ENCODE results near the gene CTBP2. TPM values are rescaled to one million over a fixed set of nuclear protein-coding genes. Genes with fewer than 3 reads are reported as not detected.

The CTBP2 gene
- total RNA-seq, 2 donors from 2014 or later, result 1.2 TPM

DNA sequence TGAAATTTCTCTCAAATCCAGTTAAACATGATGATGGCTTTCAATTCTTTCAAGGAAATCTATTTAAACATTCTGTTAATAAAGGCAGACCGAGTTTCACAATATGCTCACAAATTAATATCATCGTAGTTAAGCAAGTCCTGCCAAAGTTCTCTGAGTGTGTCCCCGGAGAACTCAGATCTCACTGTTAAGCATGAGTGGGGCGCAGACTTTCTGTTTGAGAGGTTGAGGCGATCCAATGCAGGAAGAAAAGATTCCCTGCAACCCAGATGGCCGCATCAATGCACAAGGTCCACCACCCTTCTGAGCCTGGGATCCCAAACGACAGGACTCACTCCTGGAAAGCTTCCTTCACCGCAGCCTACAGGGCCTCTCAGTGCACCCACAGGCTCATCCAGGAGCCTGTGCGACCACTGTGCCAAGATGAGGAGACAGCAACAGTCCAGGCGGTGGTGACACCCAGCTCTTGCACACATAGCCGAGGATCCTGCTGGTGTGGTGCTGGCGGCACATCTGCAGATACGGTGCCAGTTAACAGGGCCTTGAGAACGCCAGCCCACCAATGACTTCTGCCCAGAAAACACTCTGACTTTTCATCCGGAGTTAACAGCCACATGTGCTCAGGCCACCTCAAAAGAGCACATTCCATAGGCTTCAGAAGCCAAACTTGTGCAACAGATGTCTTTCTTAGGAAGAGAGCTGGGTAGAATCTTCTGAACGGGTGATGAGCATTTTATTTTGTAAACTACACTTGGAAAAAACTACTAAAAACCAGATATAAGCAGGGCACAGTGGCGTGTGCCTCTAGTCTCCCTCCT lies 116.3 kb downstream of the CTBP2 start:
- Mint-ChIP-seq H3K27ac (no peak overlapping the region), H3K9me3 (no peaks in the 10 kb centered on the region), H3K36me3 (no peaks in the 10 kb centered on the region)
- DNase-seq (ENCODE audit: low spot score in 2 of 2) (no peak), ATAC-seq (no peak)

- Mint-ChIP-seq H3K27ac (no peak overlapping the region), H3K36me3 (no peaks in the 10 kb centered on the region), H3K9me3 (no peaks in the 10 kb centered on the region)
- ATAC-seq (no peak), DNase-seq (ENCODE audit: low spot score in 2 of 2) (no peak)
Observed at GRCh38 chr10:125041856-125042506, 118.4 kb downstream of the CTBP2 start.

GRCh38 chr10:125039354-125039769 lies 121.0 kb downstream of the CTBP2 start:
- H3K36me3 Mint-ChIP-seq, result no peaks in the 10 kb centered on the region
- DNase-seq (ENCODE audit: low spot score in 2 of 2), result no peak
- H3K27ac Mint-ChIP-seq, result no peak overlapping the region
- H3K9me3 Mint-ChIP-seq, result no peaks in the 10 kb centered on the region
- no peak for ATAC-seq

GRCh38 chr10:125038637-125039036 lies 121.7 kb downstream of the CTBP2 start:
- ATAC-seq, result no peak
- no peaks in the 10 kb centered on the region for H3K9me3 Mint-ChIP-seq
- no peak for DNase-seq (ENCODE audit: low spot score in 2 of 2)
- no peaks in the 10 kb centered on the region for H3K36me3 Mint-ChIP-seq
- no peak overlapping the region for H3K27ac Mint-ChIP-seq

DNA sequence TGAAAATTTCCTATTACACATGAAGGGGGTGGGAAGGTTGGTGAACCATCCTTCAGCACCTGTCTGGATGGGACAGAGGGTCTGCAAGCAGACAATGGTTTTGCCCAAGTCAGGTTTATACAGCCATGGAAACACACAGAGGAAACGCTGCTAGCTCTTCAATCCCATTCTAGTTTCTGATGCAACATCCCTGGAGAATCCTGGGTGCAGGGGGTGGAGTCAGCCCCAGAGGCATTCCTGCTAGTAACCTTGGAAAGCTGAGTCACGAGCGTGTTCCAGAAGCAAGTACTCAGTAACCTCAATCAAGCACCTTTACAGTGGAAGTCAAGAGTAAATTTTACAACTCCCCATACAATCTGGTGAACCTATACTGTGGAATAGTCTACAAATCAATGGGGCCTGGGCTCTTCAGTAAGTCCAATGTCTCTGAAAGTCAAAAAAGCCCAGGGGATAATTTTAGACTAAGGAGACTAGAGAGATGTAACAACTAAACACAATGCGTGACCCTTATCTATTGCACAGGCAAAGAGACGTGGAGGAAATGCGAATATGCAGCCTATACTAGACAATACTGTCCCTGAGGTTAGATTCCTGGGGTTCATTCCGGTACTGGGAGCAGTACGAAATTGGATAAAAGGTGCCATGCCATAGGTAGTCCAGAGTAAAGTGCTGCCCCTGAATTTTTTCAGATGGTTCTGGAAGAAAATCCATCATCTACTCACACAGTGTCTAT lies 123.1 kb downstream of the CTBP2 start:
- ATAC-seq (no peak), DNase-seq (ENCODE audit: low spot score in 2 of 2) (no peak)
- no peaks in the 10 kb centered on the region for H3K9me3 Mint-ChIP-seq

GRCh38 chr10:125035588-125036295 lies 124.6 kb downstream of the CTBP2 start:
- H3K27ac Mint-ChIP-seq, result no peak overlapping the region
- H3K9me3 Mint-ChIP-seq, result no peaks in the 10 kb centered on the region
- no peaks in the 10 kb centered on the region for H3K36me3 Mint-ChIP-seq
- ATAC-seq (no peak), DNase-seq (ENCODE audit: low spot score in 2 of 2) (no peak)

More for the DNA sequence above, 123.1 kb downstream of the CTBP2 start:
- Mint-ChIP-seq H3K27ac (no peak overlapping the region), H3K36me3 (no peaks in the 10 kb centered on the region)

GRCh38 chr10:125035136-125035535 lies 125.2 kb downstream of the CTBP2 start:
- DNase-seq (ENCODE audit: low spot score in 2 of 2) (no peak), ATAC-seq (no peak)
- Mint-ChIP-seq H3K27ac (no peak overlapping the region), H3K9me3 (no peaks in the 10 kb centered on the region), H3K36me3 (no peaks in the 10 kb centered on the region)

GRCh38 chr10:125034675-125035074 lies 125.7 kb downstream of the CTBP2 start:
- ATAC-seq (no peak), DNase-seq (ENCODE audit: low spot score in 2 of 2) (no peak)
- Mint-ChIP-seq H3K36me3 (no peaks in the 10 kb centered on the region), H3K27ac (no peak overlapping the region), H3K9me3 (no peaks in the 10 kb centered on the region)

- Mint-ChIP-seq H3K36me3 (no peaks in the 10 kb centered on the region), H3K9me3 (no peaks in the 10 kb centered on the region), H3K27ac (no peak overlapping the region)
- DNase-seq (ENCODE audit: low spot score in 2 of 2), result no peak
- ATAC-seq, result no peak
Observed at GRCh38 chr10:125033146-125033924, 127.0 kb downstream of the CTBP2 start.

GRCh38 chr10:125032474-125033020 lies 127.8 kb downstream of the CTBP2 start:
- ATAC-seq, result no peak
- no peak overlapping the region for H3K27ac Mint-ChIP-seq
- H3K9me3 Mint-ChIP-seq, result no peaks in the 10 kb centered on the region
- H3K36me3 Mint-ChIP-seq, result no peaks in the 10 kb centered on the region
- no peak for DNase-seq (ENCODE audit: low spot score in 2 of 2)

DNA sequence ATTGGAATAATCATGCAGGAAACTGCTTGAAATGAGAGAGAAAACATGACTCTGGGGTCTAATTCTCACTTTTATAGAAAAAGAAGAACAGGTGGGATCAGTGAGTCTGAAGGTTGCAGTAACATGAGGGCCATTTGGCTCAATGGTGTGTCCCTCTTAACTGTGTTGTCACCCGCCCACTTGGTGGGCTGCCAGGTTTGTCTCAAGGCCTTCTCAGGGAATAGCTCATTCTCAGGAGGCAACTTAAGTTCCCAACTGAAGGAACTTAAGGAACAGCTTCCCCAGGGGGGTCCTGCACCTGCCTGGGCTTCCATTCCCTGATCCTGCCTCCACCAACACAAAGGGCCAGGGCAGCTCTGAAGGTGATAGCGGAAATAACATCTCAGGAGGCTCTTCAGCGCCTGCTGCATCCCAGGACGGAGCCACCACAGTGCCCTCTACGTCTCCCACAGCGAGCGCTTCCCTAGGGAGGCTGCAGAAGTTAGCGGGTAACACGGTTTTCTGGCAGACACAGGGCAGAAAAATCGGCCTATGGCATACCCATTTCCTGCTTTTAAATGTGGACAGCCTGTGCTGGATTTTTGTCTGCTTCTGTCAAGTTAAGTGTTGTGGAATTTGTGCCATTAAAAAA lies 129.7 kb downstream of the CTBP2 start:
- no peak for DNase-seq (ENCODE audit: low spot score in 2 of 2)
- no peaks in the 10 kb centered on the region for H3K36me3 Mint-ChIP-seq
- H3K9me3 Mint-ChIP-seq, result no peaks in the 10 kb centered on the region
- no peak overlapping the region for H3K27ac Mint-ChIP-seq
- ATAC-seq, result no peak

- no peaks in the 10 kb centered on the region for H3K9me3 Mint-ChIP-seq
Observed at GRCh38 chr10:125029584-125030242, 130.7 kb downstream of the CTBP2 start.

GRCh38 chr10:125027871-125028869 lies 132.2 kb downstream of the CTBP2 start:
- Mint-ChIP-seq H3K9me3 (no peaks in the 10 kb centered on the region), H3K36me3 (no peaks in the 10 kb centered on the region)
- no peak for ATAC-seq

More at GRCh38 chr10:125029584-125030242, 130.7 kb downstream of the CTBP2 start:
- H3K36me3 Mint-ChIP-seq, result no peaks in the 10 kb centered on the region
- no peak overlapping the region for H3K27ac Mint-ChIP-seq
- no peak for ATAC-seq
- DNase-seq (ENCODE audit: low spot score in 2 of 2), result no peak

More at GRCh38 chr10:125027871-125028869, 132.2 kb downstream of the CTBP2 start:
- no peak overlapping the region for H3K27ac Mint-ChIP-seq
- DNase-seq (ENCODE audit: low spot score in 2 of 2), result no peak
